Type B pancreatic cell (in vitro differentiated cells): ENCODE data around the gene EFNB2. TPM values are rescaled to one million over a fixed set of nuclear protein-coding genes. Genes with fewer than 3 reads are reported as not detected.

Source experiments
- DNase-seq: peaks from one replicate; pipeline ENCODE4 v3.0.0; 2021; ENCODE audit warnings: mixed read lengths; ENCODE audit not compliant: unreplicated experiment; ENCODE audit errors: extremely low spot score
- H3K27ac Mint-ChIP-seq: 2 replicates; pipeline ENCODE4 v1.8.0; 2021; ENCODE audit warnings: mild to moderate bottlenecking, mixed read lengths
- H3K27me3 Mint-ChIP-seq: 2 replicates; pipeline ENCODE4 v1.8.0; 2021; ENCODE audit warnings: mixed read lengths
- H3K36me3 Mint-ChIP-seq: 2 replicates; pipeline ENCODE4 v1.8.0; 2021; ENCODE audit warnings: mixed read lengths
- H3K4me1 Mint-ChIP-seq: one replicate; pipeline ENCODE4 v1.8.0; 2021; ENCODE audit warnings: mixed read lengths; ENCODE audit not compliant: unreplicated experiment
- H3K4me3 Mint-ChIP-seq: 2 replicates; pipeline ENCODE4 v1.8.0; 2021; ENCODE audit warnings: mild to moderate bottlenecking, mixed read lengths
- H3K9me3 Mint-ChIP-seq: 2 replicates; pipeline ENCODE4 v1.8.0; 2021; ENCODE audit warnings: mixed read lengths
- total RNA-seq: library from RNA; stranded (reverse); gene quantifications from 2 replicates; pipeline ENCODE4 v1.2.1, GENCODE V29; 2021; ENCODE audit warnings: low replicate concordance
- TF ChIP-seq, protein P1 (sequence below): fragments of 200-600 bp; sonication (generic); conservative IDR thresholded peaks from 2 replicates; pipeline ENCODE4 v1.5.0; 2021; ENCODE audit warnings: antibody characterized with exemption, mild to moderate bottlenecking

The EFNB2 gene
- total RNA-seq, 1 donor from 2014 or later = 67.1 TPM

DNA sequence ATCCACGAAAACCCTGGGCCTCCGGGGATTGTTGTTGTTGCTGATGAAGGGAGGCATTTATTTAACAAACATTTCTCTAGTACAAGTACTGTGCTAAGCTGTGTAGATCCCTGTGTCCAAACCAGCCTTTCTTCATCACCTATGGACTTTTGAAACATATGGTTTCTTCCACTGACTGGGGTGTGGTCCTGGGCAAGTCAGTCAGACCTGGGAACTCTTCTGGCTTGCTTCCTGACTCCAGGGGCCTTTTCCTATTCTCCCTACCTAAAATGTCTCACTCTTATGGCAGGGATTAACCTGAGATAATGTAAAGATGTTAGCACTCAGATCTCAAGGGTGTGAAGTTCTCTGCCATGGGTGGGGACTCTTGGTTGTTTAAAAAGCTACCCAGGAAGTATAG lies 46.8 kb downstream of the EFNB2 start:
- H3K27me3 Mint-ChIP-seq = no peaks in the 10 kb centered on the region
- TF ChIP-seq, protein P1, sequence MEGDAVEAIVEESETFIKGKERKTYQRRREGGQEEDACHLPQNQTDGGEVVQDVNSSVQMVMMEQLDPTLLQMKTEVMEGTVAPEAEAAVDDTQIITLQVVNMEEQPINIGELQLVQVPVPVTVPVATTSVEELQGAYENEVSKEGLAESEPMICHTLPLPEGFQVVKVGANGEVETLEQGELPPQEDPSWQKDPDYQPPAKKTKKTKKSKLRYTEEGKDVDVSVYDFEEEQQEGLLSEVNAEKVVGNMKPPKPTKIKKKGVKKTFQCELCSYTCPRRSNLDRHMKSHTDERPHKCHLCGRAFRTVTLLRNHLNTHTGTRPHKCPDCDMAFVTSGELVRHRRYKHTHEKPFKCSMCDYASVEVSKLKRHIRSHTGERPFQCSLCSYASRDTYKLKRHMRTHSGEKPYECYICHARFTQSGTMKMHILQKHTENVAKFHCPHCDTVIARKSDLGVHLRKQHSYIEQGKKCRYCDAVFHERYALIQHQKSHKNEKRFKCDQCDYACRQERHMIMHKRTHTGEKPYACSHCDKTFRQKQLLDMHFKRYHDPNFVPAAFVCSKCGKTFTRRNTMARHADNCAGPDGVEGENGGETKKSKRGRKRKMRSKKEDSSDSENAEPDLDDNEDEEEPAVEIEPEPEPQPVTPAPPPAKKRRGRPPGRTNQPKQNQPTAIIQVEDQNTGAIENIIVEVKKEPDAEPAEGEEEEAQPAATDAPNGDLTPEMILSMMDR = no peak
- H3K4me3 Mint-ChIP-seq = no peak overlapping the region
- no peak overlapping the region for H3K27ac Mint-ChIP-seq
- peaks cover 6% of the 10 kb centered on the region for H3K9me3 Mint-ChIP-seq
- H3K4me1 Mint-ChIP-seq = peaks cover 10% of the 10 kb centered on the region
- no peak for DNase-seq
- peaks cover 33% of the 10 kb centered on the region for H3K36me3 Mint-ChIP-seq

DNA sequence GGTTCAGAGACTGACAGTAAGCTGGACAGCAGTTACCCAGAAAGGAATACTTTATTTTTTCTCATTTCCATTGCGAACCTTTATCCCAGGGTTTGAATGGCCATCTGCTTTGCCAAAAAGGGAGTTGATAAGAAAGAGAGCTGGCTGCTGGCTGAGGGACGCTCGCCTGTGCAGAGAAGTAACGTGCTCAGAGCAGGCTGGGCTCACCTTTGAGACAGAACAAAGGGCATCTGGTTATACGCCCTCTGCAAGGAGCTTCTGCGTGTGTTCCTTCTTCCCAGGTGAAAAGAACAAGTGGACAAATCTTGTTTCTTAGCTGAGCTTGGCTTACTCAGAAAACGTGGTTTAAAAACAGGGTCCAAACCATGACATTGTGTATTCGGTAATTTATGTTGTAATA lies 47.4 kb downstream of the EFNB2 start:
- Mint-ChIP-seq H3K36me3 (peaks cover 27% of the 10 kb centered on the region), H3K27ac (no peak overlapping the region), H3K27me3 (no peaks in the 10 kb centered on the region), H3K9me3 (peaks cover 6% of the 10 kb centered on the region), H3K4me1 (peaks cover 10% of the 10 kb centered on the region), H3K4me3 (no peak overlapping the region)
- TF ChIP-seq, protein P1 = no peak
- DNase-seq = no peak

DNA sequence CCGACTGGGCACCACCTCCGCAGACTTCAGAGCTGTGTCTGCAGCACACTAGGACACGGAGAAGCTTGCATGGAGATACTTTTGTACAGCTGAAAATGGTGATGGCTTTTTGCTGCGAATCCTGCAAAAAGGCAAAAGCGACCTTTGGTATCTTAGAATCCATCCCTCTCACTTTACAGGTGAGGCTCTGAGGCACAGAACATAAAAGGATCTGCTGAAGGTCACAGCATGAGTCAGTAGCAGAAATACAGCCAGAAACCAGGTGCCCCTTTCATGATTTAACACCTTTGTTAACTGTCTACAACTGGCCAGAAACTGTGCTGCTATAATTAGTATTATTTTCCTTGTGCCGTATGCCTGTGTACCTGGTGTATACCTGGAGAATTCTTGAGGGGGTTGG lies 48.3 kb downstream of the EFNB2 start:
- Mint-ChIP-seq H3K4me3 (no peak overlapping the region), H3K27ac (no peak overlapping the region), H3K27me3 (no peaks in the 10 kb centered on the region), H3K9me3 (peaks cover 6% of the 10 kb centered on the region), H3K4me1 (peaks cover 8% of the 10 kb centered on the region), H3K36me3 (peaks cover 21% of the 10 kb centered on the region)
- TF ChIP-seq, protein P1 = no peak
- no peak for DNase-seq

DNA sequence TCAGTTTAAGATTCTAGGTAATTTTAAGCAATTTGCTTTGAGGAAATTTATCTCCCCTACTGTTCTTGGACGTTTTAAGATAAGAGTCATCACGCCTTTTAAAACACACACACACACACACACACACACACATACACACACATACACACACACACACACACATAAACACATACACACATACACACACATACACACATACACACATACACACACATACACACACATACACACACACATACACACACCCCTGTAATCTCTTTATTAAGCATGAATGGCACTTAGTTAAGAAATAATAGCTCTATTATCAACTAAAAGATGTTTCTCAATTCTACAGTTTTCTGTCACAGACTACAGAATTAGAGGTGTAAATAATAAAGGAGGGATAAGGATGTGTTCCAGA lies 49.2 kb downstream of the EFNB2 start:
- TF ChIP-seq, protein P1 = no peak
- no peak overlapping the region for H3K27ac Mint-ChIP-seq

DNA sequence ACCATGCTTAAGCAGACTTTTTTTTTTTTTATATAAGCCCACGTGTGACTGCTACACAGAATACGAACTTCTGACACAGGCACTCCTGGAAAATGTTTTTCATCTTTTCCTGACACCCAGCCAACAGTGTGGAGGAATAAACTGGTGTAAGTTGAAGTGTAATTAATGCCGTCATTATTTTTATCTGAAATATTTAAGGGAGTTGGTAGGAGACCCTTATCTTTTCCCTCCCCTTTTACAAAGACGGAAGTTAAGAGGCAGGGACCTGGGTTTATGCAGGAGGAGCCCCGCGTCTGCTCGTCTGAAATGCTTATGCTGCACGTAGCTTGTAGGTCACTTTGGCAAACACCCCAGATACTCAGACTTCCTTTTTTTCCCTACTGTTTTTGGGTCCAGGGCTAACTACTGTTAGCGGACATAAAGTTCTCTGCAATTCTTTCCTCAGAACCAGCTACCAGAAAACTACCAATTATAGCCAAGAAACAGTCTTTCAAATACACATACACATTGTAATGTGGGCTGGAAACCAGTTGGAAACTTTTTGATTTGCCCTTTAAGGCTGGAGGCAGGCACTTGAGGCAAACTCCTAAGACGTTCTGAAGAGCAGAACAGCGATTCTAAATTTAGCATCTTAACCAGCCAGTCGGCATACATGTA lies 50.8 kb downstream of the EFNB2 start:
- Mint-ChIP-seq H3K27me3 (no peaks in the 10 kb centered on the region), H3K4me3 (no peak overlapping the region), H3K4me1 (peaks cover 8% of the 10 kb centered on the region), H3K9me3 (peaks cover 6% of the 10 kb centered on the region), H3K27ac (no peak overlapping the region), H3K36me3 (peaks cover 3% of the 10 kb centered on the region)
- DNase-seq = no peak
- TF ChIP-seq, protein P1 = no peak

More for the DNA sequence above, 49.2 kb downstream of the EFNB2 start:
- DNase-seq = no peak
- H3K9me3 Mint-ChIP-seq = peaks cover 6% of the 10 kb centered on the region
- no peak overlapping the region for H3K4me3 Mint-ChIP-seq
- peaks cover 13% of the 10 kb centered on the region for H3K36me3 Mint-ChIP-seq
- H3K4me1 Mint-ChIP-seq = no peaks in the 10 kb centered on the region
- no peaks in the 10 kb centered on the region for H3K27me3 Mint-ChIP-seq

DNA sequence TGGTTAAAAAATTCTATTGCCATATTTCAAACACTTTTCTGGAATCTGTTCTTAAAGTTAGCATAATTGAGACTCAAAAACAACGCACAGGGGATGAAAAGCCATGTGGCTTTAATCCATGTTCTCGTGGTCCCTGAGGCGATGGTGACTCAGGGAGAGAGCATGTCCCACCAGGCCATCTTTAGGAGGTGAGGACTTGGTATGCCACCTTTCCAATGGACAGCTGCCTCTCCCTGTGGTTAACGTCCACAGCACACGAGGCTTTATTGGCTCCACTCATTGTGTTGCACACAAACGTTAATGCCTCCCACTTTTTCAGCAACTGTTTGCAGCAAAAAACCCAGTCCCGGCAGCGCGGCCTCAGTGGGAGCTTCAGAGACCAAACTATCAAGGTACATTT lies 51.4 kb downstream of the EFNB2 start:
- DNase-seq = no peak
- no peak overlapping the region for H3K27ac Mint-ChIP-seq
- TF ChIP-seq, protein P1 = no peak
- H3K27me3 Mint-ChIP-seq = no peaks in the 10 kb centered on the region
- peaks cover 9% of the 10 kb centered on the region for H3K4me1 Mint-ChIP-seq
- no peaks in the 10 kb centered on the region for H3K36me3 Mint-ChIP-seq
- H3K4me3 Mint-ChIP-seq = no peak overlapping the region
- peaks cover 6% of the 10 kb centered on the region for H3K9me3 Mint-ChIP-seq
